HCT116 (cell line): ENCODE results near the gene VIT. TPM values are rescaled to one million over a fixed set of nuclear protein-coding genes. Genes with fewer than 3 reads are reported as not detected.

Experiments
- ATAC-seq: fragments of 200-7000 bp; cut with Tn5 transposase; 2 replicates; pipeline ENCODE4 v1.9.1; 2020; ENCODE audit warnings: mild to moderate bottlenecking, moderate library complexity
- BruUV-seq: library from RNA; stranded (reverse); fragments of 400-500 nt; replicated peaks from 2 replicates; lab custom pipeline; 2021; lab: Mats Ljungman, UMichigan
- CTCF ChIA-PET: fragments of 300-600 bp; sonication (Branson Sonifier 250); formaldehyde crosslinking; loops from one replicate; lab custom pipeline; 2021; ENCODE audit warnings: antibody characterized with exemption; lab: Charles Lee
- POLR2A ChIA-PET: fragments of 300-600, 350-600 bp; sonication (Branson Sonifier 250); formaldehyde crosslinking; loops from one replicate; lab custom pipeline; 2021; ENCODE audit warnings: antibody characterized with exemption; lab: Charles Lee
- RAD21 ChIA-PET, 2 experiments: fragments of 300-600 bp; sonication (Branson Sonifier 250); formaldehyde crosslinking; loops; one replicate each; lab custom pipeline; 2023; ENCODE audit warnings: low total read pairs in 2 of 2; ENCODE audit not compliant: uncharacterized antibody in 2 of 2, unreplicated experiment in 2 of 2, low non-redundant PET in 1 of 2; lab: Charles Lee
- DNase-seq: peaks from one replicate; pipeline ENCODE4 v3.0.0-alpha.2; 2010; ENCODE audit warnings: low read depth, low spot score
- H2AFZ ChIP-seq: fragments of 200-600 bp; shearing (Covaris generic), sonication (generic); 2 replicates; pipeline ENCODE4 v1.6.1; 2017; ENCODE audit warnings: low read depth, mixed run types, mixed read lengths, antibody characterized with exemption, low read length; ENCODE audit not compliant: poor library complexity, severe bottlenecking
- H3K27ac ChIP-seq: 2 replicates; pipeline ENCODE4 v1.5.1; 2012; ENCODE audit warnings: low read depth, low read length
- H3K27me3 ChIP-seq: fragments of 200-600 bp; sonication (generic); 2 replicates; pipeline ENCODE4 v1.6.1; 2016; ENCODE audit warnings: mixed run types, low read length, mixed read lengths; ENCODE audit not compliant: insufficient read depth
- H3K36me3 ChIP-seq, 2 experiments: fragments of 200-500 bp in 1 of 2; fragments of 200-600 bp in 1 of 2; sonication (Bioruptor generic) in 1 of 2; sonication (generic) in 1 of 2; 2 replicates each; pipeline versions ENCODE4 v1.5.1 to v1.6.1; 2014 to 2016; ENCODE audit warnings: low read length in 2 of 2, inconsistent platforms in 1 of 2, mixed read lengths in 1 of 2, mixed run types in 1 of 2; ENCODE audit not compliant: insufficient read depth in 2 of 2, control insufficient read depth in 1 of 2
- H3K4me1 ChIP-seq, 2 experiments: fragments of 200-600 bp in 1 of 2; sonication (generic) in 1 of 2; 2 replicates each; pipeline versions ENCODE4 v1.5.1 to v1.6.1; 2012 to 2017; ENCODE audit warnings: low read length in 2 of 2, inconsistent platforms in 1 of 2, mild to moderate bottlenecking in 1 of 2, mixed read lengths in 1 of 2, mixed run types in 1 of 2, moderate library complexity in 1 of 2; ENCODE audit not compliant: insufficient read depth in 2 of 2, control insufficient read depth in 1 of 2
- H3K4me2 ChIP-seq: fragments of 200-600 bp; sonication (generic); 2 replicates; pipeline ENCODE4 v1.6.1; 2017; ENCODE audit warnings: mixed run types, low read length, mixed read lengths
- H3K4me3 ChIP-seq, 2 experiments: fragments of 200-600 bp in 1 of 2; sonication (generic) in 1 of 2; replicated peaks in 1 of 2; 2 replicates each; pipeline ENCODE4 v1.5.1; 2011 to 2016; ENCODE audit warnings: low read length in 2 of 2, control low read depth in 1 of 2, low read depth in 1 of 2, mild to moderate bottlenecking in 1 of 2, mixed read lengths in 1 of 2, mixed run types in 1 of 2
- H3K79me2 ChIP-seq: fragments of 200-600 bp; sonication (generic); 2 replicates; pipeline ENCODE4 v1.6.1; 2017; ENCODE audit warnings: mild to moderate bottlenecking, mixed run types, low read length, moderate library complexity, mixed read lengths; ENCODE audit not compliant: insufficient read depth
- H3K9ac ChIP-seq: fragments of 200-600 bp; sonication (generic); 2 replicates; pipeline ENCODE4 v1.6.1; 2016; ENCODE audit warnings: low read length, mixed read lengths
- H3K9me2 ChIP-seq: fragments of 200-600 bp; sonication (generic), shearing (Covaris generic); 2 replicates; pipeline ENCODE4 v1.6.1; 2017; ENCODE audit warnings: mixed run types, mild to moderate bottlenecking, moderate library complexity; ENCODE audit not compliant: insufficient read depth
- H3K9me3 ChIP-seq, 2 experiments: fragments of 200-500 bp in 1 of 2; fragments of 200-600 bp in 1 of 2; sonication (Bioruptor generic) in 1 of 2; sonication (generic) in 1 of 2; 2 replicates each; pipeline ENCODE4 v1.6.1; 2014 to 2017; ENCODE audit warnings: low read length in 2 of 2, mixed read lengths in 2 of 2, inconsistent platforms in 1 of 2, low read depth in 1 of 2, mild to moderate bottlenecking in 1 of 2, mixed run types in 1 of 2, moderate library complexity in 1 of 2; ENCODE audit not compliant: control insufficient read depth in 1 of 2, insufficient read depth in 1 of 2
- H4K20me1 ChIP-seq: fragments of 200-600 bp; sonication (generic), shearing (Covaris generic); 2 replicates; pipeline ENCODE4 v1.6.1; 2017; ENCODE audit warnings: mixed run types, mild to moderate bottlenecking, moderate library complexity; ENCODE audit not compliant: insufficient read depth
- ATF3 ChIP-seq: IDR thresholded peaks from 2 replicates; pipeline ENCODE4 v1.6.1; 2012
- CBX3 ChIP-seq: IDR thresholded peaks from 2 replicates; pipeline ENCODE4 v1.6.1; 2012; ENCODE audit warnings: low read depth
- CEBPB ChIP-seq: IDR thresholded peaks from 2 replicates; pipeline ENCODE4 v1.6.1; 2012; ENCODE audit warnings: low read depth
- EGR1 ChIP-seq: IDR thresholded peaks from 2 replicates; pipeline ENCODE4 v1.6.1; 2012; ENCODE audit warnings: low read depth
- ELF1 ChIP-seq: IDR thresholded peaks from 2 replicates; pipeline ENCODE4 v1.6.1; 2012; ENCODE audit warnings: low read depth, borderline replicate concordance
- EZH2 ChIP-seq: fragments of 200-600 bp; sonication (generic); IDR thresholded peaks from 2 replicates; pipeline ENCODE4 v1.6.1; 2017; ENCODE audit warnings: antibody characterized with exemption, mixed run types
- EZH2phosphoT487 ChIP-seq: fragments of 200-600 bp; IDR thresholded peaks from 2 replicates; pipeline ENCODE4 v1.6.1; 2018; ENCODE audit warnings: antibody characterized with exemption, borderline replicate concordance
- FOSL1 ChIP-seq: IDR thresholded peaks from 2 replicates; pipeline ENCODE4 v1.6.1; 2012; ENCODE audit warnings: low read depth
- MAX ChIP-seq: IDR thresholded peaks from 2 replicates; pipeline ENCODE4 v1.6.1; 2012
- POLR2AphosphoS5 ChIP-seq: IDR thresholded peaks from 2 replicates; pipeline ENCODE4 v1.6.1; 2011; ENCODE audit warnings: mild to moderate bottlenecking, low read depth, low read length, moderate library complexity
- RAD21 ChIP-seq: IDR thresholded peaks from 2 replicates; pipeline ENCODE4 v1.6.1; 2012; ENCODE audit warnings: low read depth, mild to moderate bottlenecking
- SP1 ChIP-seq: IDR thresholded peaks from 2 replicates; pipeline ENCODE4 v1.6.1; 2012; ENCODE audit warnings: low read depth
- SRF ChIP-seq: IDR thresholded peaks from 2 replicates; pipeline ENCODE4 v1.6.1; 2012; ENCODE audit warnings: low read depth
- TCF7L2 ChIP-seq: IDR thresholded peaks from 2 replicates; pipeline ENCODE4 v1.7.0; 2011; ENCODE audit warnings: borderline replicate concordance, inconsistent platforms; ENCODE audit not compliant: insufficient read depth, insufficient read length; ENCODE audit errors: extremely low read depth
- ZBTB33 ChIP-seq: IDR thresholded peaks from 2 replicates; pipeline ENCODE4 v1.6.1; 2011; ENCODE audit warnings: mild to moderate bottlenecking, low read length, moderate library complexity; ENCODE audit not compliant: insufficient replicate concordance; ENCODE audit errors: extremely low read depth
- ZFX ChIP-seq: fragments of 450-650 bp; IDR thresholded peaks from 2 replicates; pipeline ENCODE4 v1.6.1; 2017
- ZNF274 ChIP-seq: fragments of 200-500 bp; sonication (Bioruptor generic); IDR thresholded peaks from 2 replicates; pipeline ENCODE4 v1.6.1; 2014; ENCODE audit warnings: mild to moderate bottlenecking, low read depth, low read length, inconsistent platforms
- intact Hi-C: fragments of 100-400 bp; cut with micrococcal nuclease; formaldehyde crosslinking; loops from 2 replicates; pipeline ENCODE4 v1.10.0; 2022
- total RNA-seq: library from RNA; stranded (reverse); gene quantifications from one replicate; pipeline ENCODE4 v1.2.1, GENCODE V29; 2021; ENCODE audit not compliant: unreplicated experiment

VIT gene
- total RNA-seq, 1 experiment from 2014 or later = not detected

GRCh38 chr2:36807223-36807886 lies 110.8 kb downstream of the VIT start (continued):
- TF ChIP-seq ZBTB33 = no peak
- TF ChIP-seq EGR1 = no peak
- TF ChIP-seq RAD21 = no peak
- no peak for TF ChIP-seq EZH2
- TF ChIP-seq EZH2phosphoT487 = no peak

- Histone ChIP-seq H3K79me2 (no peaks in the 10 kb centered on the region), H3K9me3 (no peaks in the 10 kb centered on the region), H3K27ac (no peak overlapping the region), H4K20me1 (no peaks in the 10 kb centered on the region), H3K27me3 (no peaks in the 10 kb centered on the region), H3K36me3 (no peaks in the 10 kb centered on the region), H3K9ac (no peak overlapping the region), H3K9me2 (no peaks in the 10 kb centered on the region), H3K4me1 (no peaks in the 10 kb centered on the region), H3K4me3 (no peak overlapping the region), H3K4me2 (no peak overlapping the region), H2AFZ (no peak overlapping the region)
- no peak for ATAC-seq
- CTCF ChIA-PET = no interaction called here
- DNase-seq = no peak
- no peak for TF ChIP-seq ZFX
- TF ChIP-seq SP1 = no peak
- TF ChIP-seq POLR2AphosphoS5 = no peak
- TF ChIP-seq CEBPB = no peak
- no peak for TF ChIP-seq EGR1
- TF ChIP-seq ZNF274 = no peak
- no peak for TF ChIP-seq TCF7L2
- TF ChIP-seq CBX3 = no peak
- no peak for TF ChIP-seq ATF3
- no peak for TF ChIP-seq FOSL1
- TF ChIP-seq EZH2phosphoT487 = no peak
- no peak for TF ChIP-seq SRF
- TF ChIP-seq MAX = no peak
- no peak for TF ChIP-seq EZH2
- TF ChIP-seq ELF1 = no peak
- POLR2A ChIA-PET = no interaction called here
- RAD21 ChIA-PET = no interaction called here
- no TSS peak for BruUV-seq
- intact Hi-C loops = no loop called here
Measured at GRCh38 chr2:36808386-36809068, 112.0 kb downstream of the VIT start.
